Right renal pelvis (tissue), 4 donors: ENCODE data around the gene RNF144A. TPM values are rescaled to one million over a fixed set of nuclear protein-coding genes. Genes with fewer than 3 reads are reported as not detected.

ENCODE experiments used
- DNase-seq, 4 donors: peaks; one replicate each; pipeline ENCODE4 v3.0.0-alpha.2; 2013; ENCODE audit warnings: low read depth in 4 of 4, low spot score in 3 of 4, missing footprints in 1 of 4
- polyA plus RNA-seq, 4 donors: library from polyadenylated mRNA; unstranded; fragments of 120-200 nt; gene quantifications; one replicate each; pipeline ENCODE4 v1.2.1, GENCODE V29; 2013; ENCODE audit not compliant: insufficient read length in 4 of 4

RNF144A gene
- polyA plus RNA-seq, 4 donors: 54.2 to 70.4 (median 66.3) TPM

DNA sequence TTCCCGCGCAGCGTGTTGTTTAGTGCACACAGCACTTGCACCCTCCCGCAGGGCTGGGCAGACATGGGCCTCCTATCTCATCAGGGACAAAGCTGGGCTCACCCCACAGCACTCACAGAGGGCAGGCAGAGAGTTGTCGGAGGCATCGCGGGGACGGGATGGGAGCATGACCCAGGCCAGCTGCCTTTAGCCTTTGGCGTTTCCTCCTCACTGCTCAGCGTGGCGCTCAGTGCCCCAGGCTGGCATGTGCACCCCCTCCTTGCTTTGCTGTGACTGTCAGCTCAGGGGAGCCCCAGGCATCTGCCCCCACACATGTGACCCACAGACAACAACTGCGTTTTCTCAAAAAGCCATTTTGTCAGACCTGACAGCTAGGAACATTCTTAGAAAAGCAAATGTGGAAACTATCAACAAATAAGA, 101.1 kb downstream of the RNF144A start:
- no peak for DNase-seq

DNA sequence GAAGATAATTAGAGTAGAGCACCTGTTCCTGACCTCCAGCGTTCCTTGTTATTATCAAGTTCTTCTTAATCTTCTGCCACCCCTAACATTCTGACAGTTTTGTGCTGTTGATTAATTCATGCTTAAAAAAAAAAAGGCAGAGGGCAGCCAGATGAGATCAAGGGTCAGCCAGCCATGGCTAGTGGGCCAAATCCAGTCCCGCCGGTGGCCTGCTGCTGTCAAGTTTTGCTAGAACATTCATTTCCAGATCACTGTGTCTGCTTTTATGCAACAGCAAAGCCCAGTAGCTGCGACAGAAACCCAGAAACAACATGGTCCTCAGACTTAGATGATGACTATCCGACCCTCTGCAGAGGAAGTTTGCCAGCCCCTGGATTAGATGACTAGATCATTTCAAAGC, 101.6 kb downstream of the RNF144A start:
- no peak for DNase-seq

DNA sequence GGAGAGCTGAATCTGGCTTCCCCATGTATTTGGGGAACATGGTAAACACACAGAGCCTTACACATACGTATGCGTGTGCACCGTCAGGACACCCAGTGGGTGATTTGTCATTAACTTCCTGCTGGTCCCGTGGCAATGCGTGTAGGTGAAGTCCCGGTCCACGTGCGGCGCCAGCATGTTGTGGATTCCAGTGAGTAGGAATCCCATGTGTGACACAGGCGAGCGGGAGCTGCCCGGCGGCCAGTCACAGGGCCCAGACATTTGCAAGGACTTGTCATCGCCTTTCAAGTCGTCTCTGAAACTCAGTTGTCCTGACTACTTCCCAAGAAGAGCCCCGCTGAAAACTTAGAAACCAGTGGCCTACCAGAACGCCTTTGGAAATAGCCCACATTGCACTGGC, 102.0 kb downstream of the RNF144A start:
- no peak for DNase-seq

DNA sequence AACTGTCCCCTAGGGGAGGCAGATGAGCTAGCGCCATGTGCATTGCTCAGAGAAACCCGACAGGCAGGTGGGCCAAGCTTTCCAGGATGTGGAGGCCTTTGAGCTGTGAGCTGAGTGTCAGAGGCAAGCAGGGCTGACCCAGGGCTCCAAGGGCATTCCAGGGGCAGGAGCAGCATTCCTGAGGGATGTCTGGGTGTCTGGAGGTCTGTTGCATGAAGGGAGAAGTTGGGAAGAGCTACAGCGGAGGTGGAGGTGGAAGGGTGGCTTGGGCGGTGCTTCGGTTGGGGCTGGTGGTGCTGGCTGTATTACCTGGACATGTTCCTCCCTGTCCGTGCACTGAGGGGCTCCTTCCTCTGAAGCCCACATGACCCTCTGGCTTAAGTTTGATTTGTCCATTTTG, 102.8 kb downstream of the RNF144A start:
- no peak for DNase-seq

DNA sequence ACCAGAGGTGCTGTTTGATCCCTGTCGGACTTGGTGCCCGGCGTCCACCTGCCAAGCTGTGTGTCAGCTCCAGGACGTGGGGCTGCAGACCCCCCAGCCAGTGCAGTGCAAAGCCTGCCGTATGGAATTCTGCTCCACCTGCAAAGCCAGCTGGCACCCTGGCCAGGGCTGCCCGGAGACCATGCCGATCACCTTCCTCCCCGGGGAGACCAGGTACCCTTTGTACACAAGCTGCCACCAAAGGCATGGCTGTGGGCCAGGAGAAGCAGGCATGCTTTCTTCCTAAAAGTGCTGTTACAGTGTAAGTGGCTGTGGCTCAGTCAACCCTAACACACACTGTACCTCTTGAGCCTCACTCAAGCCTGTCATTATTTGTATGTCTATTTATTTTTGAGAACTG, 103.3 kb downstream of the RNF144A start:
- DNase-seq: no peak

DNA sequence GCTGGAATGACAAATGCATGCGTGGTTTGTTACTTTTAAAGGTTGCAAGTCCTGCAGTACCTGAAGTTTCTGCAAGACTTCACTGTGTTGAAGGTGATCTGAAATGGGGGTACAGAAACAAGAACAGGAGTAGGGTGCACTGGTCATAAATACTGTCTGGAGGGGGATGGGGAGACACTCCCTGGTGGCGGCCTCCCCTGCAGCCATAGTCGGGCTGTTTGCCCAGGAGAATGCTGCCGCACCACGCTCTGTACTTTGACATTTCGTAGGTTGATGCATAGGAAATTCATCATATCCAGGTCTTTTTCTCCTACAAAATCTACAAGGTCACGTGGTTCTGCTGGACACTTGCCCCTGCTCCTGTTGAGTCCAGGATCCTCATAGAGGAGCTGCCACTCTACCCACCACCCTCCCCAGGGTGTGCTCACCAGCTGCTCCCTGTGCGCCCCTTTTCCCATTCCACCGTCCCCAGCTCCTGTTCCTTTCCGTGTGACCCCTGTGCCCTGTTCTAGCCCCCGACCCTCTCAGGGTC, 103.8 kb downstream of the RNF144A start:
- no peak for DNase-seq

DNA sequence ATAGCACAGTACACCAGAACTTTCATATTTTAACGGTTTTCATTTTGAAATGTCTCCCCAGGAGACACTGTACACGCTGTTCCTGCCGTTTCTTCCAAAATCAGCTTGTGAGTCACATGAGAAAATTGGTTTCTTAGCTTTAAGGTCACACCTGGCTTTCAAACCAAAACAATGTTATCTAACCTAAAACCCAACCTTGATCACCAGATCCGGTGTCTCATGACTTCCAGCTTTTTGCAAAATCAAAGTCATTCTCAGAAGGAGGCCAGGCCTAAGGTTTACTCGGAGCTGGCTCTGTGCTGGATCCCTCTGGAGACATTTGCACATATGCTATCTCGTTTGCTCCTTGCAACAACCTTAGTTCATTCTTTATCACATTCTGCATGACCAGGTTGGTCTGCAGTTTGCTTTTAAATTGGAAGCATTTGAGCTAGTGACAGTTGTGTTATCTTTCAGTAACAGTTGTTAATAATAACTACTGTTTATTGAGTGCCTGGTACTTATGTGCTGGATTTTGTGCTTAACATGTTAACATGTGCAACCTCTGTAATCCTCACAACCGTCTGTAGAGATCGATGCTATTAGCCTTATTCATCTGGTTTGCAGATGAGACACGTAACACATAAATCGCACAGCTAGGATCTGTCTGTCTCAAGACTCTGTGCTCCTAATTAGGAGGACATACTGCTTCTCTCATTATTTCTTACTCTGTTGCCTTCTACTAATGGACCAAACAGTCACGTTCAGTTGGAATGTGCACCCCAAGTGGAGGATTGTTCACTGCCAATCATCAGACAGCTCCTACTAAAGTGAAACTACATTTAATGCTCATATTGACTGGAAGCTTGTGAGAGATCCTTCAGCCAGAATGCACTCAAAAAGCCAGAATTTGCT, 105.5 kb downstream of the RNF144A start:
- no peak for DNase-seq

DNA sequence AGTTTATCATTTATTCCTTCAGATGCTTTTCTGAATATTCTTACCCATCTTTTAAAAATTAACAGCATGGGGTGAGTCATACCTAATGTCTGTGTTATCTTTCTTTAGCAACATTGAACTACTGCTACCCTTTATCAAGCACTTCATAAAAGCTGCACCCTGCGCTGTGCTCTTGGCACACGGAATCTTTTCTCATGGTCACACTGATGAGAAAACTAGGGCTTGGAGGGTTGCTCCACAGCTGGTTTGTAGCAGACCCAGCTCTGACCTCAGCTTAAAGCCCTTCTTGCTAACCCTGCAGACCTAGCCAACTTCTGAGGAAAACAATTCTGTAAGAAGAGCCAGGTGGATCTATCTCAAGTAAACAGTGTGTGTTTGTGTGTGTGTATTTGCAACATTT, 106.3 kb downstream of the RNF144A start:
- no peak for DNase-seq

DNA sequence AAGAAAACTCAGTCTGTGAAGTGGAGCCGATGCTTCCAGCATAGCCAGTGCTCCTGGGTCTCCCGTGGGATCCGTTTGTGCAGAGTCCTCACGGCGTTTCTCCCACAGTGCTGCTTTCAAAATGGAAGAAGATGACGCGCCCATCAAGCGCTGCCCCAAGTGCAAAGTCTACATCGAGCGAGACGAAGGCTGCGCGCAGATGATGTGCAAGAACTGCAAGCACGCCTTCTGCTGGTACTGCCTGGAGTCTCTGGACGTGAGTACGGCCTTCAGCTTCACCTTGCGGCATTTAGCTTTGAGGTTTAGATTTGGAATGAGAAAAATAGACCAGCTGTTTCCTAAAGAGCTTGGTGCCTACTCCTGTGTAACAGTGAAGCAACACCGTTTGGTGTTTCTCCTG, 107.0 kb downstream of the RNF144A start:
- no peak for DNase-seq

DNA sequence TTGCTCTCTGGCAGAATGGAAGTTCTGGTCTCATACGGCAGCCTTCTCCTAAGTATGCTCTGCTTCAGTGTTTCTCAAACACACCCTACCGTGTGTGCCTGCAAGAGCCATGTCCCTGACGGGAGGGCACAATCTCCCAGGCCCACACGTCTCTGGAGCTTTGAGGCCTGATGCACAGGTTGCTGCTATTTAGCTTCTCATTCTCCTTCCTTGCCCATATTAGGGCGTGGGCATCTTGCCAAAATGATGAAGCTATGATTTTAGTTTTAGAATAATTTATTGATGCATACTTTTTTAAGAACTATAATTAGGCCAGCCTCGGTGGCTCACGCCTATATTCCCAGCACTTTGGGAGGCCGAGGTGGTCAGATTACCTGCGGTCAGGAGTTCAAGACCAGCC, 107.9 kb downstream of the RNF144A start:
- no peak for DNase-seq

DNA sequence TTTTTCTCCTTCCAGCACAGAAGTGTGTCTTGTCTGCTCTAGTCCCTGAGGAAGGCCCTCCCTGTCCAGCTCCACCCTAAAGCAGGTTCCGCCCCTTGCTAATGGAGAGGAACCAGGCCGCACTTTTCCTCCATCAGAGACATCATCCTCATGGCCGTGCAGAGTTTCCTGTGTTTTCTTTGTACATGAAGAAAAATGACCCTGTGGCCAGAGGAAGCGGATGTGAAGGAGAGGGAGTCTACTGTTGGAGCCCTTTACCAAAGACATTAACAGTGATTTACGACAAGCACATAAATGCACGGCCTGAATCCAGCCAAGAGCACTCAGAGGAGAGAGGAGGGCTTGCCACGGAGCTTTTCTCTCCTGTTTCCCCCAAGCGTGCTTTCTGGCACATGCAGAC, 109.5 kb downstream of the RNF144A start:
- peak; percentile 75 to 91 (median 82) for DNase-seq

DNA sequence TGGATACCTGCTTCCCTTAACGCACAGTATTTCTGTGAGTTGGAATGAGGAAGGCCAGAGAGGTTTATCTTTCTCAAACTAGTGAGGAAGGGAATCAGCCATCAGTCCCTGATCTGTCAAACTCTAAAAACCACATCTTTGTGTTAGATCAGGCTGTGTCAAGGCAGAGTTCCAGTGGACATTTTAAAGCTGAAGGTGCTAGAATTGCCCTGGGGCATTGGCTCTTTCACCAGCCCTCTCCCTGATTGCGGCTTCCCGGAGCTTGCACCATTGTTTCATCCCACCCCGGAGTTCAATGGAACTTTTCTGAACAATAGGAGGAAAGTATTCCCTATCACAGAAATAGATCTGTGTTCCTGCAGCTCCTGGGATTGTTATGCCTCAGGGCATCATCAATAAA, 110.2 kb downstream of the RNF144A start:
- DNase-seq: no peak

DNA sequence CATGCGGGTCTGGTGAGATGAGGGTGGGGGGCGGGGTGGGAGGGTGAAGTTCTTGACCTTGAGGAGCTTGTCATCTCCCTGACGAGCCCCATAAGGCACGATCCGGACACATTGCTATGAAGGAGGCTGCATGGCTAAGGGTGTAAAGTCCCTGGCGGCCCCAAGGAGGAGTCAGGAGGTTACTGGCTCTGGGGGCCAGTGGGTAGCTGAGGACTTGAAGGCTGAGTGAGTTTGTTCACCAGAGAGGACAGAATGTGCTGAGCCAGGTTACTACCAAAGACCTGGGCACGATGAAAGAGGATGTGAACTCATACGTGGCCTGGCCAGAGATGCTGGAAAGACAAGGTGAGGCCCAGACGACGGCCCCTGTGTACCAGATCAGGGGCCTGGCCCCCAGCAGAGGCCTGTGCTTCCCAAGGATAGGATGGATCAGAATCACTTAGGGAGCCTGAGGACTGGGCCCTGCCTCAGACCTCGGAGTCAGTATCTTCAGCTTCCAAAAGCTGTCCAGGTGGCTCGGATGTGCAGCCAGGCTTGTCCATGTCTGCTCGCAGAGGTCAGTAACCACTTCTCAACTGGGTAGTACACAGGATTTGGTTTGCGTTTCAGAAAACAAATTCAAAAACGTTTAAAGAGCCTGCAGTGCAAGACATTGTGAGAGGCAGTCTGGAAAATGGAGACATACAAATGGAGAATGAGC, 110.9 kb downstream of the RNF144A start:
- no peak for DNase-seq

DNA sequence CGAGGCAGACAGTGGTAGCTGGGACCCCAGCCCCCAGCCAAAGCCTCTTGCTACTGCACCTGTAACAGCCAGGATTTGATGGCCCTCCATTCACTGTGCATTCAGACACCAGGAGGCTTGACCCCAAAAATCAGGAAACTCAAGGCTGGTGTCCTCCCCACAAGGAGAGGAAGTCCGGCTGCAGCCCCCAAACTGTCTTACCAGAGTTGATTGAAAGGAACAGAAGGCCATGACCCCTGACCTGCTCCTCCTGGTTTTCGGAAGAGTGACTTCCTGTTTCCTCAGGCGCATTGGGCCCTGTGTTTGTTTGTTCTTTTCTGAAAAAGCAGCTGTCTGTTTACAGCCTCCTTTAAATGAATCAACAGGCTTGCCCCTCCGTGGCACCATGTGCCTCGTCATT, 111.6 kb downstream of the RNF144A start:
- no peak for DNase-seq

DNA sequence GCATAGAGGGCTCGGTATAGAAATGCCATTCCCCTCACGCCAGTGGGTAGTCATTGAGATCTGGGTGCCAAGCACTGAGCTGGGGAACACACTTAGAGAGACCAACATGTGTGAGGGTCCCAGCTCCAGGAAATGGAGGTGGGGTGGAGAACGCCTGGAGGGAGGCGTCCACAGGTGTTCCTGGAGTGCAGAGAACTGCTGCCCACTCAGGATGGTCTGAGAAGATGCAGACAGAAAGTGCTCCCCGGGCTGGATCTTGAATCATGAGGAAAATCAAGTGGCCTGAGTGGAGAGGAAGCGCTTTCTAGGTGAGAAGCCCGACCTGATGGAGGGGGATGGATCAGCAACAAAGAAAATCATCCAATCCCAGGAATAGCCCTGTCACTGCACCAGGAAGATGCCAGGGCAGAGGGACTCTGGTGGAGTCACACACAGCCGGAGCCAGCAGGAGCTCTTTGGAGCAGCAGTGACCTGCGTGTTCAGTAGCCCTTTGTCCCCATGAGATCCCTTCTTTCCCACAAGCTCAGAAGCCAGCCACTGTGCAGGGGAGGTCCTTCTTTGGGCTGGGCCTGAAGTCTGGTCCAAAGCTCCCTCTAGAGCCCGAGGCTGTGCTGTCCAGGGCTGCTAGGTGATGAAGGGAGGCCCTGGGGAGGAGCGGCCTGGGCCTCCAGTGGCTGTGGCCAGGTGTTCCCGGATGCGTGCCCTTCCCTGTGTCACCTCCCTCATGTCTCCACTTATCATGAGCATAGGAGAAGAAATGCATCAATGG, 112.3 kb downstream of the RNF144A start:
- no peak for DNase-seq

DNA sequence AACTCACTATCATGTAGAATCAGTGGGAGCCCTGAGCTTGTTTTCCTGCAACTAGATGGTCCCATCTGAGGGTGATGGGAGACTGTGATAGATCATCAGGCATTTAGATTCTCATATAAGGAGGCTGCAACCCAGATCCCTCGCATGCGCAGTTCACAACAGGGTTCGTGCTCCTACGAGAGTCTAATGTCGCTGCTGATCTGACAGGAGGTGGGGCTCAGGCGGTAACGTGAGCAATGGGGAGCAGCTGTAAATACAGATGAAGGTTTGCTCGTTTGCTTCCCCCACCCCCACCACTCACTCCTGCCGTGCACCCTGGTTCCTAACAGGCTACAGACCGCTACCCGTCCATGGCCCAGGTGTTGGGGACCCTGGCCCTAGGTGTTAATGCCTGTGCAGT, 113.6 kb downstream of the RNF144A start:
- no peak for DNase-seq

DNA sequence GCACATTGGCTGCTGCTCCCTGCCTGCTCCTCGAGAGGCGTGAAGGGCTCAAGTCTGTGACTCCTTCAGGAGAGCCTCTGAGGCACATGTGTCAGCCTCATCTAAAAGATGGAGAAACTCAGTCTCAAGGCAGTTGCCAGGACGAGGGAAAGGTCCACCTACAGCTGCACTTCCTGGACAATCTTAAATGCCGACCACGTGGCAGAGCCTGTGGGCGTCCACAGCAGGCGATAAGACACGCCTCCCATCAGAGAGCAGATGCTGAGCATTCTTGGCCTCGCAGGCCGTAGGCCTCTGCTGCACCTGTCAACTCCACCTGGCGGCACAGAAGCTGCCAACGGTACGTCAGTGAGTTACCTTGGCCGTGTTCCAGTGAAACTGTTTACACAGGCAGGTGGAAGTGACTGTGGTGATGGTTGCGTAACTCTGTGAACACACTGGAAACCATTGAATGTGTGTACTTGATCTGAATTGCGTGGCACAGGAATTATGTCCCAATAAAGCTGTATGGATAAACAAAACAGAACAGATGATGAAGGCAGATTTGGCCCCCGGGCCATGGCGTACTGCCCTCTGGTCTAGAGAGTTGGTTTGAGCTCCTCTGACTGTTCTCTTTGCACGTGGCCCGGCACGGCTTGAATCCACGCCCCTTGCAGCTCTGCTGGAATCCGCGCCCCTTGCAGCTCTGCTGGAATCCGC, 114.5 kb downstream of the RNF144A start:
- no peak for DNase-seq

DNA sequence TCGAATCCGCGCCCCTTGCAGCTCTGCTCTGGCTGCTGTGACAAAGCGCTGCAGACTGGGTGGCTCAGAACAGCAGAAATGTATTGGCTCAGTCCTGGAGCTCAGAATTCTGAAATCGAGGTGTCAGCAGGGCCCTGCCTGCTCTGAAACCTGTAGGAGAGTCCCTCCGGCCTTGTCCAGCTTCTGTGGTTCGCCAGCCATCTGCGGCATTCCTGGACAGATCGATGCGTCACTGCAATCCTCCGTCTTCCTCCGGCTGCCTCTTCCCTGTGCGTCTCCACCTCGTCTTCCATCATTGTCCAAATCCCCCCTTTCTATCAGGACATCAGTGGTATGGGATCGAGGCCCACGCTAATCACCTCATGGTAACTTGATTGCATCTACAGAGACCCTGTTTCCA, 115.2 kb downstream of the RNF144A start:
- no peak for DNase-seq

DNA sequence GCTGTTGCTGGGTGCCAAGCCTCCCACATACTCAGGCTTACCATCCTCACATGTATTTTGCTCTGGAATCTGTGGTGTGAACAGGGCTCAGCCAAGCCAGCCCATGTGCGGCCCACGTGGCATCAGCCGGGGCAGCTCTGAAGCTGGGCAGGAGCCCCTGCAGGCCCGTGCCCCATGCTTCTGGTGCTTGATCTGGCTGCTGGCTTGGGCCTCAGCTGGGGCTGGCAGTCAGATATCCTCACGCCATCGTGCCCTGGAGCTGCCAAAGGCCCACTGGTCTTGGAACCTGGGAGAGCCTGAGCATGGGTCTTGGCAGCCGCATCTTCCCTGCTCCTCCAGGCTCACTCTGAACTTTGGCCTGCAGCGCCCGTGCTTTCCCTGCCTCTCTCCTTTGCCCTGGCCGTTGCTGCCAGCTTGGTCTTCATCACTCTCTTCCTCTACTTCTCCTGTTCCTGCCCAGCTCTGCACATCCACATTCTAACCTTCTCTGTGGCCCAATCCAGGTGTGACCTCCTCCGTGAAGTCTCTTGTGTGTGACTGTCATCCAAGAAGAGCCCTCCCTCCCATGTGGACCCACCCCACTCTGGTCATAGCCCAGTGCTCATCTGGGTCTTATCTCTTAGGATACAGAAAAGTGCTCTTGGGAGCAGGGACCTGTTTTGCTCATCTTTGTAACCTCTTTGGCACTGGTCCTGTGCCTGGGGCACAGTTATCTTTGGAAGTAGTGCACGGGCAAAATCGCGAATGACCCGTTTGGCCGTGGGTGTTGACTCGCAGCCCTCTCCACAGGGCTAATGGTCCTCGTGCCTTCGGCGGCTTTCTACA, 116.1 kb downstream of the RNF144A start:
- DNase-seq: no peak

DNA sequence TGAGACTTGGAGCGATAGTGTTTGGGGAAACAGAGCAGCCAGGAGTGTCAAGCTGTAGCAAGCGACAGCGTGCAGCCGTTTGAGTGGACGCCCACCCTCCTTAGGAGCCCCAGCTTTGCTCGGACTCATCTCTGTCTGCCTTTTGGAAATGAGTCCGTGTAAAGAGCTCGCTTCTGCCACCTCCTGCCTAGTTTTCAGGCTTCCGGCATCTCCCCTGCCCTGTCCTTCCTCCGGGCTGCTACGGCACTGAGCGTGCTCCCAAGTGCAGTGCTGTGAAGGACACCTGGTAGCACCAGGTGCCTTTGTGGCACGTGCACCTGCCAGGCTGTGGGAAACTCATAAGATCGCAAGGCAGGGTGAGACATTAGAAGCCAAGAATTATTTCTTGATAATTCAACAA, 117.1 kb downstream of the RNF144A start:
- DNase-seq: no peak
